Mesothelial cell of epicardium (in vitro differentiated cells): ENCODE measurements around the gene NEXN. TPM values are rescaled to one million over a fixed set of nuclear protein-coding genes. Genes with fewer than 3 reads are reported as not detected.

Experiments used
- DNase-seq, 2 experiments: peaks; one replicate each; pipeline ENCODE4 v3.0.0; 2021; ENCODE audit warnings: low spot score in 2 of 2; ENCODE audit not compliant: unreplicated experiment in 2 of 2
- H3K27ac Mint-ChIP-seq: 2 replicates; pipeline ENCODE4 v1.8.0; 2021; ENCODE audit warnings: mixed read lengths
- H3K27me3 Mint-ChIP-seq: 2 replicates; pipeline ENCODE4 v1.8.0; 2021; ENCODE audit warnings: low read depth, mixed read lengths
- H3K36me3 Mint-ChIP-seq: 2 replicates; pipeline ENCODE4 v1.8.0; 2021; ENCODE audit warnings: mixed read lengths
- H3K4me1 Mint-ChIP-seq: 2 replicates; pipeline ENCODE4 v1.8.0; 2021; ENCODE audit warnings: mixed read lengths
- H3K4me3 Mint-ChIP-seq: 2 replicates; pipeline ENCODE4 v1.8.0; 2021; ENCODE audit warnings: mild to moderate bottlenecking, moderate library complexity, mixed read lengths
- H3K9me3 Mint-ChIP-seq: 2 replicates; pipeline ENCODE4 v1.8.0; 2021; ENCODE audit warnings: mixed read lengths
- total RNA-seq: library from RNA; stranded (reverse); gene quantifications from 3 replicates; pipeline ENCODE4 v1.2.1, GENCODE V29; 2021
- TF ChIP-seq, protein P1 (sequence below): fragments of 200-600 bp; sonication (generic); IDR thresholded peaks from one replicate; pipeline ENCODE4 v1.5.0; 2021; ENCODE audit warnings: antibody characterized with exemption; ENCODE audit not compliant: unreplicated experiment

The NEXN gene
- total RNA-seq, 1 donor from 2014 or later = 8.2 TPM

DNA sequence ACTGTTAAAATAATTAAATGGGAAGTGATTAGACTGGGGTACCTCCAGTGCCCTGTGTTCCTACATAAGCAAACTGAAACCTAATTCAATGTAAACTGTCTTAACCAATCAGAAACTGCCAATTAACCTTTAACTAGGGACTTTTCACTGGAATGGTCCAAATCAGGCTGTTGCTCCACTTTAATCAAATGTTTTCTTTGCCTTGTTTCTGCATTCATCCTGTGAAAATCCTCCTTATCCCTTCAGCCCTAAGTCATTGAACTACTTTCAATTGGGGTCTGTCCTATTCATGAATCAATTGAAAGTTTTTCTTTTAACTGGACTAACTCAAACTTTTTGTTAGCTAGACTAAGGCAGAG is 95.6 kb downstream of the NEXN start:
- TF ChIP-seq, protein P1, sequence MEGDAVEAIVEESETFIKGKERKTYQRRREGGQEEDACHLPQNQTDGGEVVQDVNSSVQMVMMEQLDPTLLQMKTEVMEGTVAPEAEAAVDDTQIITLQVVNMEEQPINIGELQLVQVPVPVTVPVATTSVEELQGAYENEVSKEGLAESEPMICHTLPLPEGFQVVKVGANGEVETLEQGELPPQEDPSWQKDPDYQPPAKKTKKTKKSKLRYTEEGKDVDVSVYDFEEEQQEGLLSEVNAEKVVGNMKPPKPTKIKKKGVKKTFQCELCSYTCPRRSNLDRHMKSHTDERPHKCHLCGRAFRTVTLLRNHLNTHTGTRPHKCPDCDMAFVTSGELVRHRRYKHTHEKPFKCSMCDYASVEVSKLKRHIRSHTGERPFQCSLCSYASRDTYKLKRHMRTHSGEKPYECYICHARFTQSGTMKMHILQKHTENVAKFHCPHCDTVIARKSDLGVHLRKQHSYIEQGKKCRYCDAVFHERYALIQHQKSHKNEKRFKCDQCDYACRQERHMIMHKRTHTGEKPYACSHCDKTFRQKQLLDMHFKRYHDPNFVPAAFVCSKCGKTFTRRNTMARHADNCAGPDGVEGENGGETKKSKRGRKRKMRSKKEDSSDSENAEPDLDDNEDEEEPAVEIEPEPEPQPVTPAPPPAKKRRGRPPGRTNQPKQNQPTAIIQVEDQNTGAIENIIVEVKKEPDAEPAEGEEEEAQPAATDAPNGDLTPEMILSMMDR = no peak
- peaks cover 15% of the 10 kb centered on the region for H3K4me1 Mint-ChIP-seq
- H3K9me3 Mint-ChIP-seq = no peaks in the 10 kb centered on the region
- no peak for DNase-seq
- no peaks in the 10 kb centered on the region for H3K27me3 Mint-ChIP-seq
- no peak overlapping the region for H3K4me3 Mint-ChIP-seq
- H3K36me3 Mint-ChIP-seq = peaks cover 3% of the 10 kb centered on the region
- H3K27ac Mint-ChIP-seq = no peak overlapping the region

GRCh38 chr1:77984629-77985028 is 96.2 kb downstream of the NEXN start:
- Mint-ChIP-seq H3K4me1 (peaks cover 15% of the 10 kb centered on the region), H3K27me3 (no peaks in the 10 kb centered on the region), H3K36me3 (peaks cover 3% of the 10 kb centered on the region), H3K9me3 (no peaks in the 10 kb centered on the region), H3K27ac (no peak overlapping the region), H3K4me3 (no peak overlapping the region)
- DNase-seq = no peak
- TF ChIP-seq, protein P1 = no peak

- Mint-ChIP-seq H3K36me3 (peaks cover 6% of the 10 kb centered on the region), H3K9me3 (no peaks in the 10 kb centered on the region), H3K4me3 (no peak overlapping the region), H3K27me3 (no peaks in the 10 kb centered on the region), H3K27ac (no peak overlapping the region), H3K4me1 (no peaks in the 10 kb centered on the region)
- no peak for DNase-seq
- TF ChIP-seq, protein P1 = no peak
Measured at GRCh38 chr1:77986810-77987209, 98.4 kb downstream of the NEXN start.

DNA sequence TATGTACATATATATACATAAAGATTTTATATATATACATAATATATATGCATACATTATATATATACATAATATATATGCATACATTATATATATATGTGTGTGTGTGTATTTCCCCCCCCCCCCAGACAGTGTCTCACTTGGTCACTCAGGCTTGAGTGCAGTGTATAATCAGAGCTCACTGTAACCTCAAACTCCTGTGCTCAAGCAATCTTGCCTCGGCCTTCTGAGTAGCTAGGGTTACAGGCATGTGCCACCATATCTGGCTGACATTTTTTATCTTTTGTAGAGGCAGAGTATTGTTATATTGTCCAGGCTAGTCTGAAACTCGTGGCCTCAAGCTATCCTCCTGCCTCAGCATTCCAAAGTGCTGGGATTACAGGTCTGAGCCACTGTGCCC is 99.5 kb downstream of the NEXN start:
- Mint-ChIP-seq H3K27me3 (no peaks in the 10 kb centered on the region), H3K36me3 (peaks cover 6% of the 10 kb centered on the region)

DNA sequence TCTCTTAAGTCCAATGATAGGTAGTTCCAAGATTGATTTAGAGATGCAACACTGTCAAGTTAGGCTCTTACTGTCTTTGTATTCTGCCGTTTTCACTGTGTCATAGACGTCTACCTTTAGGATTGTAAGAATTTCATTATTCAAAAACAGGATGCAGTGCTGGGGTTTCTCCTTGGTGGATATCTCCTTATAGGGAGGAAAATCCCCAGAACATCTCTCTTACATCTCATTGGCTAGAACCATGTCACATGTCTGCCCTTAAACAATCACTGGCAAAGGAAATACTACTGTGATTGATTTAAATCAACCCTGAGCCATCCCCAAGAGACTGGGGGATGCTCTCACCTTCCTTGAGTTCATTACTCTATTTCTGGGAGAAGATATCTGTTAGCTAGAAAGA is 101.3 kb downstream of the NEXN start:
- H3K27ac Mint-ChIP-seq = no peak overlapping the region
- H3K9me3 Mint-ChIP-seq = no peaks in the 10 kb centered on the region
- no peaks in the 10 kb centered on the region for H3K4me1 Mint-ChIP-seq
- TF ChIP-seq, protein P1 = no peak
- no peak overlapping the region for H3K4me3 Mint-ChIP-seq
- no peak for DNase-seq
- H3K36me3 Mint-ChIP-seq = peaks cover 9% of the 10 kb centered on the region
- H3K27me3 Mint-ChIP-seq = no peaks in the 10 kb centered on the region

More for the DNA sequence above, 99.5 kb downstream of the NEXN start:
- no peak overlapping the region for H3K27ac Mint-ChIP-seq
- DNase-seq = no peak
- H3K9me3 Mint-ChIP-seq = no peaks in the 10 kb centered on the region
- TF ChIP-seq, protein P1 = no peak
- H3K4me3 Mint-ChIP-seq = no peak overlapping the region
- H3K4me1 Mint-ChIP-seq = no peaks in the 10 kb centered on the region

- H3K27me3 Mint-ChIP-seq = no peaks in the 10 kb centered on the region
- no peaks in the 10 kb centered on the region for H3K4me1 Mint-ChIP-seq
- H3K4me3 Mint-ChIP-seq = no peak overlapping the region
- TF ChIP-seq, protein P1 = no peak
- no peak for DNase-seq
- H3K36me3 Mint-ChIP-seq = peaks cover 9% of the 10 kb centered on the region
- H3K9me3 Mint-ChIP-seq = no peaks in the 10 kb centered on the region
- H3K27ac Mint-ChIP-seq = no peak overlapping the region
Measured at GRCh38 chr1:77990629-77991204, 102.3 kb downstream of the NEXN start.
